Lower lobe of right lung (tissue), 2 donors: ENCODE results near the gene CTSD. TPM values are rescaled to one million over a fixed set of nuclear protein-coding genes. Genes with fewer than 3 reads are reported as not detected.

Experiments used
- ATAC-seq, 2 donors: fragments of 200-7000 bp; cut with Tn5 transposase; one replicate each; pipeline ENCODE4 v1.9.1; 2020 to 2022; ENCODE audit warnings: mild to moderate bottlenecking in 2 of 2, moderate library complexity in 2 of 2
- DNase-seq: peaks from one replicate; pipeline ENCODE4 v3.0.0-alpha.2; 2020
- H3K27ac ChIP-seq: fragments of 200-600 bp; one replicate; pipeline ENCODE4 v1.8.0; 2022
- H3K27me3 ChIP-seq: fragments of 200-600 bp; one replicate; pipeline ENCODE4 v1.8.0; 2022; ENCODE audit warnings: low read depth
- H3K36me3 ChIP-seq: fragments of 200-600 bp; one replicate; pipeline ENCODE4 v1.8.0; 2022; ENCODE audit warnings: mild to moderate bottlenecking
- H3K4me1 ChIP-seq: fragments of 200-600 bp; one replicate; pipeline ENCODE4 v1.8.0; 2022
- H3K4me3 ChIP-seq: fragments of 200-600 bp; one replicate; pipeline ENCODE4 v1.8.0; 2022; ENCODE audit warnings: mild to moderate bottlenecking
- H3K9me3 ChIP-seq: fragments of 200-600 bp; one replicate; pipeline ENCODE4 v1.8.0; 2022
- CTCF ChIP-seq: fragments of 200-600 bp; IDR thresholded peaks from one replicate; pipeline ENCODE4 v1.8.0; 2022; ENCODE audit warnings: antibody characterized with exemption, mild to moderate bottlenecking
- intact Hi-C: fragments of 100-400 bp; cut with DNase I; formaldehyde crosslinking; loops from one replicate; pipeline ENCODE4 v1.11.0; 2022
- total RNA-seq: library from RNA; stranded (reverse); fragmentation: NEBNext Ultra II Directional; extraction: Animal tissue kit (Norgen Biotek cat#: 25700); gene quantifications from one replicate; pipeline ENCODE4 v1.2.1, GENCODE V29; 2021
- donor health status: DM: no; HTN: yes; CAD: no; lungs with severe emphysema.

CTSD gene
- total RNA-seq, 1 donor from 2014 or later, result 2,919 TPM

- DNase-seq, result peak; percentile 52
- intact Hi-C loops, result no loop called here
- no peaks in the 10 kb centered on the region for H3K9me3 ChIP-seq
- TF ChIP-seq CTCF, result no peak
- H3K27me3 ChIP-seq, result no peaks in the 10 kb centered on the region
- H3K4me1 ChIP-seq, result peaks cover 72% of the 10 kb centered on the region
- peak overlapping the region; percentile 41 for H3K27ac ChIP-seq
- peaks cover 92% of the 10 kb centered on the region for H3K36me3 ChIP-seq
- peak overlapping the region; percentile 100 for H3K4me3 ChIP-seq
- no peak for ATAC-seq
These were observed 6.6 kb downstream of the CTSD start for GRCh38 chr11:1756791-1757771.

GRCh38 chr11:1755692-1756561, 7.8 kb downstream of the CTSD start:
- TF ChIP-seq CTCF, result no peak
- H3K27me3 ChIP-seq, result no peaks in the 10 kb centered on the region
- peaks cover 65% of the 10 kb centered on the region for H3K4me1 ChIP-seq
- H3K4me3 ChIP-seq, result no peak overlapping the region
- peak; percentile 4 to 37 for ATAC-seq
- intact Hi-C loops, result no loop called here
- peak; percentile 75 for DNase-seq
- H3K27ac ChIP-seq, result peak overlapping the region; percentile 2
- H3K36me3 ChIP-seq, result peaks cover 87% of the 10 kb centered on the region
- no peaks in the 10 kb centered on the region for H3K9me3 ChIP-seq

GRCh38 chr11:1755344-1755691, 8.4 kb downstream of the CTSD start:
- no peak overlapping the region for H3K4me3 ChIP-seq
- H3K27ac ChIP-seq, result no peak overlapping the region
- H3K9me3 ChIP-seq, result no peaks in the 10 kb centered on the region
- ATAC-seq, result no peak
- intact Hi-C loops, result no loop called here
- peaks cover 65% of the 10 kb centered on the region for H3K4me1 ChIP-seq
- no peak for TF ChIP-seq CTCF
- peak; percentile 44 for DNase-seq
- no peaks in the 10 kb centered on the region for H3K27me3 ChIP-seq
- peaks cover 81% of the 10 kb centered on the region for H3K36me3 ChIP-seq

- ATAC-seq (no peak), DNase-seq (peak; percentile 47)
- Histone ChIP-seq H3K27me3 (peaks cover 5% of the 10 kb centered on the region), H3K36me3 (peaks cover 73% of the 10 kb centered on the region), H3K4me3 (no peak overlapping the region), H3K9me3 (no peaks in the 10 kb centered on the region), H3K27ac (no peak overlapping the region), H3K4me1 (peaks cover 63% of the 10 kb centered on the region)
- intact Hi-C loops, result no loop called here
- no peak for TF ChIP-seq CTCF
These were observed 9.2 kb downstream of the CTSD start for GRCh38 chr11:1754376-1755150.

- H3K9me3 ChIP-seq, result no peaks in the 10 kb centered on the region
- ATAC-seq, result no peak
- peaks cover 61% of the 10 kb centered on the region for H3K4me1 ChIP-seq
- peaks cover 67% of the 10 kb centered on the region for H3K36me3 ChIP-seq
- H3K27me3 ChIP-seq, result peaks cover 11% of the 10 kb centered on the region
- intact Hi-C loops, result no loop called here
- no peak overlapping the region for H3K27ac ChIP-seq
- no peak for TF ChIP-seq CTCF
- H3K4me3 ChIP-seq, result no peak overlapping the region
- no peak for DNase-seq
These were observed 9.8 kb downstream of the CTSD start for GRCh38 chr11:1753929-1754305.
